Measurements from ENCODE around the gene PDE3A. TPM values are rescaled to one million over a fixed set of nuclear protein-coding genes. Genes with fewer than 3 reads are reported as not detected.

Gene PDE3A
- total and polyA plus RNA-seq, 2 of the 4 experiments (the other 2 are of a cell fraction) = 0.09 to 0.18 TPM

- Histone ChIP-seq H2BK120ac (ENCODE audit: low read depth, low read length) (no peak overlapping the region), H2AFZ (replicated peaks; ENCODE audit: low read length, poor library complexity) (no peak overlapping the region), H4K91ac (ENCODE audit: insufficient read depth, low read depth, low read length) (no peak overlapping the region), H4K20me1 (ENCODE audit: insufficient read depth, low read length) (no peaks in the 10 kb centered on the region), H2AK9ac (replicated peaks; ENCODE audit: low read depth, low read length, poor library complexity) (no peak overlapping the region), H3K4me3 (ENCODE audit: insufficient read depth, low read depth, low read length) (no peak overlapping the region), H3K4me1 (ENCODE audit: control insufficient read depth, insufficient read depth, low read length) (peaks cover 3% of the 10 kb centered on the region; the same call in 1 of the 2 replicates), H3K4me2 (ENCODE audit: low read depth, low read length) (peak overlapping the region; percentile 65; the same call in 1 of the 2 replicates), H3K14ac (replicated peaks; ENCODE audit: low read depth, low read length) (no peak overlapping the region), H3K4ac (ENCODE audit: low read depth, low read length) (no peak overlapping the region), H3K27me3 (ENCODE audit: control insufficient read depth, insufficient read depth, low read length) (no peaks in the 10 kb centered on the region), H2BK5ac (ENCODE audit: low read depth, low read length, poor library complexity, severe bottlenecking) (no peak overlapping the region), H3K9me1 (ENCODE audit: insufficient read depth, low read length) (no peaks in the 10 kb centered on the region), H2BK15ac (ENCODE audit: low read depth, low read length) (no peak overlapping the region), H3K23ac (ENCODE audit: low read depth, low read length) (no peak overlapping the region), H4K8ac (ENCODE audit: low read depth in 2 of 2, low read length in 2 of 2) (no peak overlapping the region; a peak in 1 of 4 replicates), H3K36me3 (ENCODE audit: control insufficient read depth, insufficient read depth, low read length) (no peaks in the 10 kb centered on the region), H3K79me1 (ENCODE audit: low read depth in 1 of 2, low read length in 2 of 2) (no peaks in the 10 kb centered on the region), H3K9ac (ENCODE audit: low read depth, low read length) (no peak overlapping the region; the same call in 1 of the 2 replicates), H4K5ac (ENCODE audit: low read depth, low read length) (no peak overlapping the region), H3K27ac (ENCODE audit: insufficient read depth, low read length) (no peak overlapping the region), H2BK20ac (ENCODE audit: low read depth, low read length) (no peak overlapping the region), H2AK5ac (ENCODE audit: low read depth, low read length) (no peak overlapping the region), H3K18ac (ENCODE audit: low read depth, low read length) (no peak overlapping the region), H3K56ac (ENCODE audit: extremely low read depth, insufficient read depth, low read length) (no peak overlapping the region), H3K9me3 (ENCODE audit: control insufficient read depth, insufficient read depth, low read length) (no peaks in the 10 kb centered on the region)
- dilution Hi-C loops (cut with HindIII; ENCODE audit: low sequenced_read_pairs, unreplicated experiment) (no loop called here), in situ Hi-C loops (cut with MboI; ENCODE audit: low sequenced_read_pairs) (no loop called here), intact Hi-C loops (cut with micrococcal nuclease) (no loop called here)
- BruUV-seq (replicated peaks) = no TSS peak
- WGBS, 2 experiments (ENCODE audit: extremely low coverage in 2 of 2, insufficient read length in 1 of 2) = no CpG with 5 or more reads among the region's 5 CpGs
- ATAC-seq (ENCODE audit: low read depth) = no peak; the same call in 1 of the 2 replicates
- peak; percentile 83 for DNase-seq
- TF ChIP-seq ELK1 (IDR thresholded peaks at IDR 0.05; ENCODE audit: borderline replicate concordance, low read depth, low read length) = no peak
- TF ChIP-seq POLR2A (IDR thresholded peaks at IDR 0.05; ENCODE audit: low read depth, low read length) = no peak
- no peak for TF ChIP-seq MXI1 (IDR thresholded peaks at IDR 0.05; ENCODE audit: borderline replicate concordance, low read depth, low read length)
- no peak for TF ChIP-seq NFE2L2 (IDR thresholded peaks at IDR 0.05; ENCODE audit: low read depth, low read length)
- TF ChIP-seq CTCF (conservative IDR thresholded peaks at IDR 0.05; ENCODE audit: low read depth, low read length) = no peak
- TF ChIP-seq RCOR1 (IDR thresholded peaks at IDR 0.05; ENCODE audit: insufficient replicate concordance, low read length) = no peak
- no peak for TF ChIP-seq SMC3 (IDR thresholded peaks at IDR 0.05; ENCODE audit: low read depth, low read length)
- TF ChIP-seq USF2 (IDR thresholded peaks at IDR 0.05; ENCODE audit: low read depth, low read length) = no peak
- TF ChIP-seq MAZ (IDR thresholded peaks at IDR 0.05; ENCODE audit: borderline replicate concordance, low read depth, low read length) = no peak
- no peak for TF ChIP-seq RAD21 (IDR thresholded peaks at IDR 0.05; ENCODE audit: low read length)
- TF ChIP-seq BHLHE40 (IDR thresholded peaks at IDR 0.05; ENCODE audit: low read depth, low read length) = no peak
- no peak for TF ChIP-seq RFX5 (IDR thresholded peaks at IDR 0.05; ENCODE audit: low read depth, low read length)
- TF ChIP-seq MAFK (IDR thresholded peaks at IDR 0.05; ENCODE audit: low read depth, low read length) = no peak
- TF ChIP-seq CHD1 (IDR thresholded peaks at IDR 0.05; ENCODE audit: low read depth, low read length) = no peak
- TF ChIP-seq CEBPB (IDR thresholded peaks at IDR 0.05; ENCODE audit: low read depth, low read length) = no peak
- ChIA-PET CTCF (no interaction called here), POLR2A (ENCODE audit: unreplicated experiment) (no interaction called here)
These were observed 17.8 kb upstream of the PDE3A start for GRCh38 chr12:20350495-20350894.

All from IMR-90 (cell line).